Skin of body (tissue), 2 donors: ENCODE data around the gene CPLX1. TPM values are rescaled to one million over a fixed set of nuclear protein-coding genes. Genes with fewer than 3 reads are reported as not detected.
"Not testable (repeated sequence)": the region's sequence is repeated elsewhere in the genome, so short reads cannot be mapped to it uniquely, and the experiment has no call there.

Experiments
- DNase-seq: peaks from one replicate; lab custom pipeline; 2025; lab: John Stamatoyannopoulos, UW
- total RNA-seq: library from RNA; depleted of rRNA; stranded (reverse); fragments of >200 nt; gene quantifications from one replicate; pipeline ENCODE4 v1.2.3, GENCODE V29; 2014

CPLX1 gene
- total RNA-seq, 1 donor from 2014 or later: 0.30 TPM

DNA sequence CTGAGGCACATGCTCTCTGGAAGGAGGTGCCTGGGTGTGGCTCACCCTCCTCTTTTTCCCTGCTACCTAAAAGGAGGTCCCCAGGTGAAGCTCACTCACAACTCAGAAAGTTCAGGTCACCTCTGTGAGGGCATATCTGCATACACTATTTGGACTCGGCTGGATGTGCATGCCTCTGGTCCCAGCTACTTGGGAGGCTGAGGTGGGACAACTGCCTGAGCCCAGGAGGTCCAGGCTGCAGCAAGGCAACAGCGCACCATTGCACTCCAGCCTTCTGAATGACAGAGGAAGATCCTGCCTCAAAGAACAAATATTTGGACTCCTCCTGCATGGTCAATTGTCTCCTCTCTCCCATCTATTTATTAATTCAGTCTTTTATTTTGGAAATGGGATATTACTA is 46.4 kb downstream of the CPLX1 start:
- DNase-seq: no peak

DNA sequence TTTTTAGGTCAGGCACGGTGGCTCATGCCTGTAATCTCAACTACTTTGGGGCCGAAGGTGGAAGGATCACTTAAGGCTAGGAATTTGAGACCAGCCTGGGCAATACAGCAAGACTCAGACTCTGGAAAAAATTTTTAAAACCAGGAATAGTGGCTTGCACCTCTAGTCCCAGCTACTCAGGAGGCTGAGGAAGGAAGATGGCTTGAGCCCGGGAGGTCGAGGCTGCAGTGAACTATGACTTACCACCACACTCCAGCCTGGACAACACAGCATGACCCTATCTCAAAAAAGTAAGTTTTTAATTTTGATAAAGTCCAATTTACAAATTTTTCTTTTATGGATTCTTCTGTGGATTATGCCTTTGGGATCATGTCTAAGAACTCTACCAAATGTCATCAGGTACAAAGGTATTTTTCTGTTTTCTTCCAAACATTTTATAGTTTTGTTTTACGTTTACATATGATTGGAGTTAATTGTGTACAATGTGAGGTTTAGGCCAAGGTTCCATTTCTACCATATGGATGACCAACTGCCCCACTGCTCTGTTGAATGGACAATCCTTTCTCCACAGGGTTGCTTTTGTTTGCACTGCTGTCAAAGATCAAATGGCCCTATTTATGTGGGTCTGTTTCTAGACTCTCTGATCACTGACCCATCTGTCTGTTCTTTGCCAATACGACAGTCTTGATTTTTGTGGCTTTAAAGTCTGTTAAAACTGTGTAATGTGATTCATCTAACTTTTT is 48.2 kb downstream of the CPLX1 start:
- DNase-seq: no peak

GRCh38 chr4:776743-777441 is 49.0 kb downstream of the CPLX1 start:
- no peak for DNase-seq

GRCh38 chr4:775485-775884 is 50.4 kb downstream of the CPLX1 start:
- not testable (repeated sequence) for DNase-seq

DNA sequence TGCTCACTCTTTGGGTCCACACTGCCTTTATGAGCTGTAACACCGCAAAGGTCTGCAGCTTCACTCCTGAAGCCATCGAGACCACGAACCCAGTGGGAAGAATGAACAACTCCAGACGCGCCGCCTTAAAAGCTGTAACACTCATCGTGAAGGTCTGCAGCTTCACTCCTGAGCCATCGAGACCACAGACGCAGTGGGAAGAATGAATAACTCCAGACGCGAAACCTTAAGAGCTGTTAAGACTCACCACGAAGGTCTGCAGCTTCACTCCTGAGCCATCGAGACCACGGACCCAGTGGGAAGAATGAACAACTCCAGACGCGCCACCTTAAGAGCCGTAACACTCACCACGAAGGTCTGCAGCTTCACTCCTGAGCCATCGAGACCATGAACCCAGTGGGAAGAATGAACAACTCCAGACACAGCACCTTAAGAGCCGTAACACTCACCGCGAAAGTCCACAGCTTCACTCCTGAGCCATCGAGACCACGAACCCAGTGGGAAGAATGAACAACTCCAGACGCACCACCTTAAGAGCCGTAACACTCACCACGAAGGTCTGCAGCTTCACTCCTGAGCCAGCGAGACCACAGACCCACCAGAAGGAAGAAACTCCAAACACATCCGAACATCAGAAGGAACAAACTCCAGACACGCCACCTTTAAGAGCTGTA is 51.4 kb downstream of the CPLX1 start:
- not testable (repeated sequence) for DNase-seq

DNA sequence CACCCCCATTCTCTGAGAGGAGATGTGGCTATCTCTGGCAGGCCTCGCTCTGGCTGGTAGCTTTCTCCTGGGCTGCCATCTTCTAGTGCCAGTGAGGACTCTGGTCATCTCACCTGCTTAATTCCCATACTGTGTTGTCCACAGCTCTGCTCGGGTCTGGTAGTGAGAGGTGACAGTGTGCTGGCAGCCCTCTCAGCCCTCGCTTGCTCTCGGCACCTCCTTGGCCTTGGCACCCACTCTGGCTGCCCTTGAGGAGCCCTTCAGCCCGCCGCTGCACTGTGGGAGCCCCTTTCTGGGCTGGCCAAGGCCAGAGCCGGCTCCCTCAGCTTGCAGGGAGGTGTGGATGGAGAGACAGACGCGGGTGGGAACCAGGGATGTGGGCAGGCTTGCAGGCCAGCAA is 52.7 kb downstream of the CPLX1 start:
- DNase-seq: no peak

DNA sequence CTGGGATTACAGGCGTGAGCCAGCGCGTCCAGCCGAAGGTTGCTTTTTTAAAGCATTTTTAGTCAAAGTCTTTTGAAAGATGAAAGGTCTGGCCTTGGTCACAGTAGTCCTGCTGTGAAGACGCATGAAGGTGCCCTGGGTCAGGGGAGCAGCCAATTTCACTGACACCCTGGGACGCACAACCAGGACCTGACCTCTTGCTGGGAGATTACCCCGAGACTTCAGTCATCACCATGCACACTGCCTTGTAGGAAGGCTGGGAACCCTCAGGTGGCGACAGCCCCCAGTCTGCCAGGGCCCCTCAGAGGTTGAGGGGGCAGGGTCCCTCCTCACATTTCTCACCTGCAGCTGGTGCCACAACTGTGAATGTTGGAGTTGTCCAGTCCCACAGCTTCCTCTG is 53.2 kb downstream of the CPLX1 start:
- no peak for DNase-seq

- no peak for DNase-seq
These were observed 53.8 kb downstream of the CPLX1 start for GRCh38 chr4:772118-772517.

- DNase-seq: no peak
These were observed 54.5 kb downstream of the CPLX1 start for GRCh38 chr4:771464-771863.

DNA sequence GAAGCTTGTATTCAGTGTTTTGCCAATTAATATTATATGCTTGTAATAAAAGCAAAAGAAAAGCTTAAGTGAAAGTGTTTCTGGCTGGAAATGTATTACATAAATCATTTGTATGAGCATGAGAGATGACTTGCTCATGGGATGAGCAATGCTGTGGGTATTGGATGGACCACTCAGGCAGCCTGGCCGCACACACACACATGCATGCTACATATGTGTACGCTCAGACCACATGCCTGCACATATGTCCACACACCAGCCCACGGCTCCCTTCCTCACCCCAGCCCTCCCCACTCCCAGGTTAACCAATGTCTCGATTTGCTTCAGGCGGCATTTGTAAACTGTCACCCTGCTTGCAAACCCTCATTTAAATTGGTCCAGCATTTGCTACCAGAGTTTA is 55.9 kb downstream of the CPLX1 start:
- DNase-seq: no peak

DNA sequence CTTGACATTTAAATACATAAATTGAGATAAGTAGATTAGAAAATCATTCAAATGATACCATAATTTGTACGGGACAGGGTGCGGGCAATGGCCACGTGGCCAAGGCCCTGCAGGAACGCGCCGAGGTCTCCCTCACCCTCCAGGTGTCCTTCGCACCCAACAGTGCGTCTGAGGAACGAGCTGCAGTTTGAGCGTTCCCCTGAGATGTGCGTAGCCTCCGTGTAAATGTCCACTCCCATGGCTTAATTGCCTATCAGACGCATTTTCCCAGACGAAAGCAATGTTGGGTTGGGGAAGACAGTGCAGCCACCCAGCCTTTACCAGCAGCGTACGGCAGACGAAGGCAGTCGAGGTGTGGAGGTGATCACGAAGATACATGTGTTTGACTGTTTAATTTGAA is 56.4 kb downstream of the CPLX1 start:
- DNase-seq: no peak

DNA sequence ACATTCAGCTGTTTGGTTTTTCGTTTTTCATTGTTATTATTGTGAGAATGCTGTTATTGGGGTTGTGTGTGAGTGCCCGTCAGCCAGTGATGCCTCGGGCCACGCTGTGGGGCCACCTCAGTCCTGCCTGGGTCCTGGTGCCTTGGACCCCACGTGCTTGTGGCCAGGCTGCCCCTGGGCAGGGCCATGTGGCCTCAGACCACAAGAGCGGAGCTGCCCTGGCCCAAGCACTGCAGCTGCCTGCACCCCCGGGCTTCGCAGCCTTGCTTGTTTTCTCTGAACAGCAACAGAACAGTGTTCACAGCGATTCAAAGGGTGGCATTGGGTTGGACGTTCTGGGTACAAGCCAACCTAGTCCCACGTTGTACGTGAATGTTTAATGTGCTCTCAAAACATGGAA is 56.9 kb downstream of the CPLX1 start:
- no peak for DNase-seq

DNA sequence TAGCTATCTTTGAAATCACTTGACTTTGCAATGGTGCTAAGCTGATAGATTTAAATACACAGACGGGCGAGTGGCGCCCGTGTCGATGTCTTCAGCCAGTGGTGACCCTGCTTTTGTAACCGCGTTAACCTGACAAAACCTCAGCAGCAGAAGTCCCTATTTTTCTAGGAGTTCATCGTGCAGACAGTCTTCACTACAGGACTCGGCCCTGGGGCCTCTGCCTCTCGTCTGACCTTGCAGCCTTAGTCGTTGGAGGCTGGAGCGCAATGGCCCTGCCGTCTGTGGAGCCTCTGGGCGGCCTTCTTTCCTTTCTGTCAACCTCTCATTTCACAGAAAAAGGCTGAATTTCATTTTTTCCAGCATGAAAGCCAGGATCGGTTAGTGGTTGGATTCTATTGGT is 57.9 kb downstream of the CPLX1 start:
- no peak for DNase-seq

GRCh38 chr4:766559-767283 is 59.2 kb downstream of the CPLX1 start:
- DNase-seq: no peak

GRCh38 chr4:766152-766515 is 59.8 kb downstream of the CPLX1 start:
- no peak for DNase-seq

DNA sequence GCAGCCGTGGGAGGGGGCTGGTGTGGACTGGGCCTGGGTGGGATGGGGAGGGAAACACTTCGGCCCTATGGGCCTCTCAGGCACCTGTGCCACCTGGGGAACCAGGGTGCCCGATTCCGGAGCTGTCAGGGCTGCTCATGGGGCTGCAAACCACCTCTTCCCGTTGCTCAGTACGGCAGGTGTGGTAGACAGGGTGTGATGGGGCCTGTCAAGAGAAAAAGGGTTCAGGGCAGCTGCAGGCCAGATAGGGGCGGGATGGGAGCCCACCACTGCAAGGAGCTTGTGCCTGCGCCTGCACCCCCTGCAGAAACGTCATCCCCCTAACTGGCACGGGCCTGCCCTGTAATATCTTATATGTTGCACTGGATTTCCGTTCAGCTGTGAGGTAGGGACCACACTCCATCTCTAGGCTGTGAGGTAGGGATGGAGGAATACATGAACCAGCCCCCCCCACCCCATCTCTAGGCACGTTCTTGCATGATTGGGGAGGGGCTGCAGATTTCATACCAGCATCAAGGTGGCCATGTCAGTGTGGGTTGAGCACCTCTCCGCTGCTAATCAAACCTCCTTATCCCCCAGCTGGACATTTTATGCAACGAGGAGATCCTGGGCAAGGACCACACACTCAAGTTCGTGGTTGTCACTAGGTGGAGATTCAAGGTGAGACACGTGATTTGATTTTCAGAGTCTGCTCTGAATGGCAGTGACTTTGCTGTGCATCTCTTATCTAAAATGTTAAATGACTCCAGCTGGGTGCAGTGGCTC is 61.3 kb downstream of the CPLX1 start:
- no peak for DNase-seq

GRCh38 chr4:763922-764321 is 62.0 kb downstream of the CPLX1 start:
- DNase-seq: no peak

DNA sequence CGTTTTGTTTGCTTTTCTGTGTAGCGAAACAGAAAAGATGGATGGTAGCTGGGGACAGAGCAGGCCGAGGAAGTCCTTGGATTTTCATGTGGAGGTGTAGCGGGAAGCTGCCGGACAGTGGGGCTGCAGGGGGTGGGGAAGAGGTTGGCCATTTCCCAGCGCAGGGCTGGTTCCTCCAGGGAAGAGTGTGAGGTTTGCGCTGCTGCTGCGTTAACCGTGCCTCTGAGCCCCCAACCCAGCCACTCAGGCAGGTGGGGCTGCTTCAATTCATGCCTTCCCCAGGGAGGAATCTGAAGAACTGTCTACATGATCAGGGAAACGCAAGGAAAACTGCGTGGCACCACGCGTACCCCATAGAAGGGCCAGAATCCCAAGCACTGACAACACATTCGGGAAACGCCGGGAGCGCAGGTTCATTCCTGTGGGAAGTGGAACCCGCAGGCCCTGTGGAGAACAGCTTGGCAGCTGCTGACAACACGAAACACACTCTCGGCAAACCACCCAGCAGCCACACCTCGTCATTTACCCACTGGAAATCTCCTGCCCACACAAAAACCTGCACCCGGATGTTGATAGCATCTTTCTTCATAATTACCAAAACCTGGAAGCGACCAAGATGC is 62.6 kb downstream of the CPLX1 start:
- DNase-seq: no peak

DNA sequence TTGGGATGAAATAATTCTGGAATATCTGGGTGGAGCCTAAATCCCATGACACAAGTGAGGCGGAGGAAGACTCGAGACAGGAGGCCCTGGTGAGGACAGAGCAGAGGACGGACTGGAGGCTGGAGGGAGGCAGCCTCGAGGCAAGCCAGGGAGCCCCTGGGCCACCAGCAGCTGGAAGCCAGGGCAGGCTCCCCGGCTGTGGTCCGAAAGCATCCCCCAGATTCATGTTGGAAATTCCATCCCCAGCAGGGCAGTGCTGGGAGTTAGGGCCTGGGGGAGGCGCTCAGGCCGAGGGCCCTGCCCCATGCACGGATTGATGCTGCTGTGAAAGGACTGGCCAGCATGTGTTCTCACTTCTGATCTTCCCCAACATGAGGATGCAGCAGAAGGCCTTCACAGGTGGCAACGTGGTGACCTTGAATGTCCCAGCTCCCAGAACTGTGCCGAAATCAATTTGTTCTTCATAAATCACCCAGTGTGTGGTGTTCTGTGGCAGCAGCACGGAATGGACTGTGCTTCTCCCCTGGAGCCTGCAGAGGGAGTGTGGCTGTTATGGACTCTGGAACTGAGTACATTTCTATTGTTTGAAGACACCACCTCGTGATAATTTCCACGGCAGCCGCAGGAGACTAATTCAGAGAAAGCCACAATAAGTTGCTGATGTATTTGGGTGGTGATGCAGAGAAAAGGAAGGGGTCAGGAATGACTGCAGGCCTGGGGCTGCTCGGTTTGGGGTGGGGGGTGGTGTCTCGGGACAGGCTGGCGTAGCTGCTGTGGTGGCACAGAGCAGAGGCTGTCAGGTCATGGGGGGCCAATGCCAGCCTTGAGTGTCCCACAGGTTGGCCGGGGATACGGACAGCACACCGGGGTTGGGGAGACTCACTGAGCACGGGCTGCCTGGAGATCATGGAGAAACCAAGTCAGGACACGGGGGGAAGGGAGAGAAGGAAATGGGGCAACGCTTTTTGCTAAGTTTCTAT is 63.4 kb downstream of the CPLX1 start:
- no peak for DNase-seq

DNA sequence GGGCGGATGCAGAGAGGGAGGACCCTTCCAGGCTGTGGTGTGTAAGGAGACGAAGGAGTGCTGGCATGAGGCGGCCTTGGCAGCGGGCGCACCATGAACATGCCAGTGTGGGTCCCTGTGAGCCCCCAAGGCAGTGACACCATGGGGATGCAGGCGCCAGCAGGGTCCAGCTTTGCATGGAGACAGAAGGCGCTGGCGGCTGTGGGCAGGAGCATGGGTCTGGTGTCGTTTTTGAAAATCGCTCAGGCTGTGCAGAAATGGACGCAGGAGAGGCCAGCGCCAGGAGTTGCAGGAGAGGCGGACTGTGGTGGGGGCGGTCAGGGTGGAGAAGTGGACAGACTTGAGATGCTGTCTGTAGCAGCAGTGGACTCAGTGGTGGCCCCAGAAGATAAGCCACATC is 64.2 kb downstream of the CPLX1 start:
- DNase-seq: no peak
